Mesodermal cell (in vitro differentiated cells): ENCODE data around the gene BBOF1.
"Not testable (repeated sequence)": the region's sequence is repeated elsewhere in the genome, so short reads cannot be mapped to it uniquely, and the experiment has no call there.

Source experiments
- H3K27ac ChIP-seq: 2 replicates; pipeline ENCODE4 v1.7.0; 2013; ENCODE audit warnings: mild to moderate bottlenecking, low read depth, low read length, moderate library complexity; ENCODE audit not compliant: severe bottlenecking
- H3K36me3 ChIP-seq: 2 replicates; pipeline ENCODE4 v1.7.1; 2013; ENCODE audit warnings: mild to moderate bottlenecking, low read length, moderate library complexity; ENCODE audit not compliant: control insufficient read depth, insufficient read depth
- H3K4me1 ChIP-seq: one replicate; pipeline ENCODE4 v1.7.1; 2013; ENCODE audit warnings: mild to moderate bottlenecking, low read length; ENCODE audit not compliant: insufficient read depth, control insufficient read depth, poor library complexity, severe bottlenecking
- H3K4me3 ChIP-seq: 2 replicates; pipeline ENCODE4 v1.7.0; 2013; ENCODE audit warnings: low read length, control low read depth, mild to moderate bottlenecking; ENCODE audit not compliant: insufficient read depth, poor library complexity, severe bottlenecking; ENCODE audit errors: extremely low read depth
- H3K9me3 ChIP-seq: 2 replicates; pipeline ENCODE4 v1.7.1; 2013; ENCODE audit warnings: mild to moderate bottlenecking, low read length, moderate library complexity; ENCODE audit not compliant: control insufficient read depth
- WGBS, 2 experiments: methylation state at CpG; one replicate each; pipeline ENCODE4 v1.1.5; 2013; ENCODE audit warnings: missing lambda C conversion rate in 2 of 2; ENCODE audit not compliant: insufficient coverage in 2 of 2; 5-methylcytosine and 5-hydroxymethylcytosine counted together

Gene BBOF1

DNA sequence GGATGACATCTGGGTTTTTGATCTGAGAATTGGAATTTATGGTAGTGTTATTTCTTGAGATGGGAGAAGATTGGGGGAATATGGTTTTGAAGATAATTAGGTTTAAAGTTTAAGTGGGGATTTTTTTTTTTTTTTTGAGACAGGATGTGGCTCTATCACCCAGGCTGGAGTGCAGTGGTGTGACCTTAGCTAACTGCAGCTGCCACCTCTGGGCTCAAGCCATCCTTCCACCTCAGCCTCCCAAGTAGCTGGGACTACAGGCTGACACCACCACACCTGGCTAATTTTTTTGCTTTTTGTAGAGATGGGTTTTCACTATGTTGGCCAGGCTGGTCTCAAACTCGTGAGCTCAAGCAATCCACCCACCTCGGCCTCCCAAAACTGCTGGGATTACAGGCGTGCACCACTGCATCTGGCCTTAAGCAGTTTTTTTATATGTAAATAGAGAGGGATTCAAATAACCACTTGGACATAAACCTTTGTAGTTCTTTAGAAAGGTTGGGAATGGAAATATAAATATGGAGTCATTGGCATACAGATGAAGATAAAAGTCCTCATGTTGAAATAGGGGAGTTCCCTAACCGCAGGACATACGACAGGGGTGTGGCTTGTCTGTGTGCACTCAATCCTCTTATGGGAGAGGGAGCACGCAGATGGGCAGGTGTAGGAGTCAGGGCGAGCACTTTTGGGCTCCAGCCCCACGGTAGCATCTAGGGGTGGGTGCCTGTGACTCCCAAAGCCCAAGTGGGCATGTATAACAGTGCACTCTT lies 70.3 kb downstream of the BBOF1 start:
- Histone ChIP-seq H3K27ac (no peak overlapping the region), H3K9me3 (no peaks in the 10 kb centered on the region), H3K4me1 (no peaks in the 10 kb centered on the region), H3K4me3 (no peak overlapping the region), H3K36me3 (peaks cover 9% of the 10 kb centered on the region)
- WGBS, 2 experiments: 94 to 100% methylated on average over 4 to 6 of the region's 8 CpGs

DNA sequence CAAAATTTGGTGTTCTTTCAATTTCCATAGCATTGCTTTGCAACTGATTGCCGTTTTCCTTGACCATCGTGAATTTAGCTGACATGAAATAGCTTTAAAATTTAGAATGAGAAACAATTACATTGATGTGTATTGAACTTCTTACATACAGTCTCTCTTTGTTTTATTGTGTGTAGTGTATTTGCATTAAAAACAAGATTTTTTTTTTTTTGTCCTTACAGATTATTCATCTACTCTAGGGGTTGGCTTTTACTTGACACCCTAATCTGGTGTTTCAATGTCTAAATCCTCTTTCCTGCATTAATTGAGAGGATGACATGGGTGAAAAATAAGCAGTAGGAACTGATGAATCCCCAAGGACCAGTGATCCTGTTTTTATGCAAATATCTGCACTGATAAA lies 86.2 kb downstream of the BBOF1 start:
- H3K4me1 ChIP-seq: no peaks in the 10 kb centered on the region
- no CpG with 5 or more reads among the region's 2 CpGs for WGBS, 2 experiments

DNA sequence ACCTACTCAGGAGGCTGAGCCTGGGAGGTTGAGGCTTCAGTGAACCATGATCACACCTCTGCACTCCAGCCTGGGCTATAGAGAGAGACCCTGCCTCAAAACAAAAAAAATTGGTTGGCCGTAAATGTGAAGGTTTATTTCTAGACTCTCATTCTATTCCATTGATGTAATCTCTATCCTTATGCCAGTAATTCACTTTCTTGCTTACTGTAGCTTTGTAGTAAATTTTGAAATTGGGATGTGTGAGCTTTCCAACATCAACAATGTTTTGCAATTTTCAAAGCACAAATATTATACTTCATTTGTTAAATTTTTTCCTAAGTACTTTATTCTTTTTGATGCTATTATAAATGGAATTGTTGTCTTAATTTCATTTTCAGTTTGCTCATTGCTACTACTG lies 90.2 kb downstream of the BBOF1 start:
- H3K27ac ChIP-seq: no peak overlapping the region
- H3K9me3 ChIP-seq: no peaks in the 10 kb centered on the region
- WGBS, 2 experiments: no CpG with 5 or more reads among the region's 1 CpG
- H3K4me1 ChIP-seq: no peaks in the 10 kb centered on the region
- H3K4me3 ChIP-seq: no peak overlapping the region
- peaks cover 12% of the 10 kb centered on the region for H3K36me3 ChIP-seq

More for the DNA sequence above, 86.2 kb downstream of the BBOF1 start:
- Histone ChIP-seq H3K4me3 (no peak overlapping the region), H3K27ac (no peak overlapping the region), H3K9me3 (no peaks in the 10 kb centered on the region), H3K36me3 (peaks cover 24% of the 10 kb centered on the region)

DNA sequence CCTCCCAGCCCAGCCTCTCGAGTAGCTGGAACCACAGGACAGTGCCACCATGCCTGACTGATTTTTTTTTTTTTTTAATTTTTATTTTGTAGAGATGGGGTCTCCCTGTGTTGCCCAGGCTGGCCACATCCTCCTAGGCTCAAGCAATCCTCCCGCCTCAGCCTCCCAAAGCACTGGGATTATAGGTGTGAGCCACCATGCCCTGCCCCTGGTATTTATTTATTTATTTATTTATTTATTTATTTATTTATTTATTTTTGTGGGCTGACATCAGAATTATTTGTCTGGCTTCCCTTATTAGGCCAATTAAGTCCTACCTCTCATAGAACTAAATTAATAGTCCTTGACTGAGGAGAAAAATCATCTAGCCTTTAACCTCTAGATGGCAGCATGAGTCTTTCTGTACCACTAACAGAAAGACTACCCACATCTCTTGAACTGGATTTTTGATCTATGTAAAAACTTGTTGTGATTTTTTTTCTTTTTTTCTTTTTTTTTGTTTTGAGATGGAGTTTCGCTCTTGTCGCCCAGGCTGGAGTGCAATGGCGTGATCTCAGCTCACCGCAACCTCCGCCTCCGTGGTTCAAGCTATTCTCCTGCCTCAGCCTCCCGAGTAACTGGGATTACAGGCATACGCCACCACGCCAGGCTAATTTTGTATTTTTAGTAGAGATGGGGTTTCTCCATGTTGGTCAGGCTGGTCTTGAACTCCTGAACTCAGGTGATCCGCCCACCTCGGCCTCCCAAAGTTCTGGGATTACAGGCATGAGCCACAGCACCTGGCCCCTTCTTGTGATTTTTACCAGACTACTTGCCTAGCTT lies 92.5 kb downstream of the BBOF1 start:
- not testable (repeated sequence) for H3K9me3 ChIP-seq, H3K4me1 ChIP-seq, H3K27ac ChIP-seq, H3K4me3 ChIP-seq
- WGBS, 2 experiments: 81 to 84% methylated on average over 8 of the region's 13 CpGs
- peaks cover 12% of the 10 kb centered on the region for H3K36me3 ChIP-seq
